Fibroblast of lung (primary cell): Measurements from ENCODE around the gene THPO. TPM values are rescaled to one million over a fixed set of nuclear protein-coding genes. Genes with fewer than 3 reads are reported as not detected.

Experiments
- DNase-seq, 2 donors: peaks; one replicate each; pipeline versions ENCODE4 v3.0.0 to v3.0.0-alpha.2; 2010; ENCODE audit warnings: low read depth in 2 of 2
- H2AFZ ChIP-seq: 2 replicates; pipeline ENCODE4 v1.5.1; 2012; ENCODE audit warnings: low read length, control low read depth, inconsistent platforms
- H3K27ac ChIP-seq: 2 replicates; pipeline ENCODE4 v1.5.1; 2011; ENCODE audit warnings: low read length, control low read depth; ENCODE audit not compliant: insufficient read depth
- H3K27me3 ChIP-seq: 2 replicates; pipeline ENCODE4 v1.5.1; 2011; ENCODE audit warnings: mild to moderate bottlenecking, low read length; ENCODE audit not compliant: control insufficient read depth, insufficient read depth
- H3K36me3 ChIP-seq: 2 replicates; pipeline ENCODE4 v1.5.1; 2011; ENCODE audit warnings: low read length; ENCODE audit not compliant: control insufficient read depth, insufficient read depth
- H3K4me1 ChIP-seq: 2 replicates; pipeline ENCODE4 v1.5.1; 2011; ENCODE audit warnings: low read length; ENCODE audit not compliant: control insufficient read depth, insufficient read depth; ENCODE audit errors: extremely low read depth
- H3K4me2 ChIP-seq: 2 replicates; pipeline ENCODE4 v1.5.1; 2011; ENCODE audit warnings: low read length, control low read depth; ENCODE audit not compliant: insufficient read depth; ENCODE audit errors: extremely low read depth
- H3K4me3 ChIP-seq, 4 experiments: fragments of 200-600 bp in 1 of 4; sonication (generic) in 1 of 4; replicated peaks in 1 of 4; 2 replicates each; pipeline ENCODE4 v1.5.1; 2011 to 2016; ENCODE audit warnings: low read length in 4 of 4, low read depth in 3 of 4, mild to moderate bottlenecking in 3 of 4, control low read depth in 2 of 4, inconsistent platforms in 1 of 4, mixed read lengths in 1 of 4; ENCODE audit not compliant: insufficient read depth in 1 of 4; ENCODE audit errors: control extremely low read depth in 1 of 4
- H3K79me2 ChIP-seq: 2 replicates; pipeline ENCODE4 v1.5.1; 2012; ENCODE audit warnings: mild to moderate bottlenecking, low read length, inconsistent platforms; ENCODE audit not compliant: control insufficient read depth, insufficient read depth
- H3K9ac ChIP-seq: 2 replicates; pipeline ENCODE4 v1.5.1; 2011; ENCODE audit warnings: mild to moderate bottlenecking, low read length, control low read depth; ENCODE audit not compliant: insufficient read depth
- H3K9me3 ChIP-seq: 2 replicates; pipeline ENCODE4 v1.5.1; 2012; ENCODE audit warnings: low read depth, low read length; ENCODE audit not compliant: control insufficient read depth, insufficient read depth
- H4K20me1 ChIP-seq: 2 replicates; pipeline ENCODE4 v1.5.1; 2011; ENCODE audit warnings: low read length; ENCODE audit not compliant: control insufficient read depth, insufficient read depth; ENCODE audit errors: extremely low read depth
- CTCF ChIP-seq, 2 donors: IDR thresholded peaks in 1 of 2; conservative IDR thresholded peaks in 1 of 2; 1 replicate in 1 of 2; 2 replicates in 1 of 2; pipeline ENCODE4 v1.5.1; 2011 to 2012; ENCODE audit warnings: low read length in 2 of 2, control low read depth in 1 of 2, inconsistent platforms in 1 of 2, low read depth in 1 of 2, mild to moderate bottlenecking in 1 of 2
- EZH2 ChIP-seq: IDR thresholded peaks from 2 replicates; pipeline ENCODE4 v1.5.1; 2012; ENCODE audit warnings: low read length, control low read depth, mild to moderate bottlenecking; ENCODE audit errors: missing control alignments
- polyA plus RNA-seq, 2 donors: library from polyadenylated mRNA; depleted of rRNA in 1 of 2; stranded (reverse) in 1 of 2; unstranded in 1 of 2; fragments of >200 nt; gene quantifications; 2 replicates each; pipeline ENCODE4 v1.2.1, GENCODE V29; 2011 to 2012; ENCODE audit warnings: missing spikeins in 1 of 2
- total RNA-seq: library from RNA; depleted of rRNA; stranded (reverse); fragments of >200 nt; gene quantifications from 2 replicates; pipeline ENCODE4 v1.2.1, GENCODE V29; 2014

Gene THPO
- total and polyA plus RNA-seq, 2 donors (not counting 1 experiment from before 2014, with no cell fraction given), result 0.27 to 0.50 TPM

GRCh38 chr3:184348057-184348382 lies 30.0 kb downstream of the THPO start:
- H3K4me1 ChIP-seq, result peaks cover 2% of the 10 kb centered on the region
- H3K27me3 ChIP-seq, result no peaks in the 10 kb centered on the region
- no peaks in the 10 kb centered on the region for H3K9me3 ChIP-seq
- H3K4me2 ChIP-seq, result no peak overlapping the region
- no peak for DNase-seq
- H3K27ac ChIP-seq, result no peak overlapping the region
- H4K20me1 ChIP-seq, result no peaks in the 10 kb centered on the region
- H3K9ac ChIP-seq, result no peak overlapping the region
- no peak for TF ChIP-seq EZH2
- no peak for TF ChIP-seq CTCF (conservative IDR thresholded peaks at IDR 0.05 in 1 of 2, IDR thresholded peaks at IDR 0.05 in 1 of 2; ENCODE audit: low read depth in 1 of 2, low read length in 2 of 2)
- no peaks in the 10 kb centered on the region for H3K79me2 ChIP-seq
- H2AFZ ChIP-seq, result no peak overlapping the region
- peaks cover 7% of the 10 kb centered on the region for H3K36me3 ChIP-seq
- no peak overlapping the region for H3K4me3 ChIP-seq

- Histone ChIP-seq H3K4me1 (peaks cover 2% of the 10 kb centered on the region), H3K27me3 (no peaks in the 10 kb centered on the region), H3K36me3 (peaks cover 6% of the 10 kb centered on the region), H3K4me3 (no peak overlapping the region), H3K79me2 (no peaks in the 10 kb centered on the region), H3K9me3 (no peaks in the 10 kb centered on the region), H2AFZ (no peak overlapping the region), H3K9ac (no peak overlapping the region), H3K4me2 (no peak overlapping the region), H3K27ac (no peak overlapping the region), H4K20me1 (no peaks in the 10 kb centered on the region)
- DNase-seq, result peak; percentile 42 to 54
- no peak for TF ChIP-seq EZH2
- no peak for TF ChIP-seq CTCF (conservative IDR thresholded peaks at IDR 0.05 in 1 of 2, IDR thresholded peaks at IDR 0.05 in 1 of 2; ENCODE audit: low read depth in 1 of 2, low read length in 2 of 2)
These were observed 30.5 kb downstream of the THPO start for GRCh38 chr3:184347321-184348056.

DNA sequence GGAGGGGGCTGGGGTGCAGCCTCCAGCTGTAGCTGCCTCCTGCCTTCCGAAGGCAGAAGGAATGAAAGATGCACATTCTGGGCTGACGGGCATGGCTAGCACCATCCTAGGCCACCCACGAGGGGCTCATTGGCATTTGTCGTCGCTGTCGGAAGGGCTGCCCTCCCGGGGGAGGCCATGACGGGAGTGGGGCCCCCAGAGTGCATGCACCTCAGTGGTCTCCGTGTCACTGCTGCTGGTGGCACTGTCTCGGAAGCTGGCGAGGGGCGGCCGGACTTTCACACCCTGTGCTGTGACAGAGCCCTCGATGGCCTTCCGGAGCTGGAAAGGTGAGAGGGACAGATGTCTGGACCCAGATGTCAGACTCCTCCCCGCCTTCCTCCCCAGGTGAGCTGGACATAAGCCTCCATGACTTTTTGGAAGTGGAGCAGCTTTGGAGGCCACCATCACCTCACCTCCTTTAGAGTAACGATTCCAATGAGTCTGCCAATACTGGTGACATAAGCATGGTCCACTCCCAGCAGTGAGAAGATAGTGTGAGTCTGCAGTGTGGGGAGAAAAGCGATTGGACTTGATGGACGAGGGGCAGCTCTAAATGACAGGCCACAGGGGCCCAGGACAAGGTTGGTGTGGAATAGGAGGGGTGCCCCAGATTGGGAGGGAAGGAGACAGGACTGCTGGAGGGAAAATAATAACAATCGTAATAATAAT lies 31.4 kb downstream of the THPO start:
- Histone ChIP-seq H3K79me2 (no peaks in the 10 kb centered on the region), H3K27ac (no peak overlapping the region), H3K9ac (no peak overlapping the region), H3K4me1 (peaks cover 2% of the 10 kb centered on the region), H3K36me3 (peaks cover 4% of the 10 kb centered on the region), H3K9me3 (no peaks in the 10 kb centered on the region), H4K20me1 (no peaks in the 10 kb centered on the region), H3K4me2 (no peak overlapping the region), H3K27me3 (no peaks in the 10 kb centered on the region), H3K4me3 (no peak overlapping the region), H2AFZ (no peak overlapping the region)
- DNase-seq, result no peak
- TF ChIP-seq EZH2, result no peak
